Activated CD8-positive, alpha-beta memory T cell treated with anti-CD3 and anti-CD28 coated beads, Interleukin-2, amount 50 U/mL, for 1 hour (primary cell): Measurements from ENCODE around the gene NRG3.
"Not testable (repeated sequence)": the region's sequence is repeated elsewhere in the genome, so short reads cannot be mapped to it uniquely, and the experiment has no call there.

Experiments
- DNase-seq: peaks from one replicate; pipeline ENCODE4 v3.0.0-alpha.2; 2020; ENCODE audit errors: extremely low read depth

The NRG3 gene

DNA sequence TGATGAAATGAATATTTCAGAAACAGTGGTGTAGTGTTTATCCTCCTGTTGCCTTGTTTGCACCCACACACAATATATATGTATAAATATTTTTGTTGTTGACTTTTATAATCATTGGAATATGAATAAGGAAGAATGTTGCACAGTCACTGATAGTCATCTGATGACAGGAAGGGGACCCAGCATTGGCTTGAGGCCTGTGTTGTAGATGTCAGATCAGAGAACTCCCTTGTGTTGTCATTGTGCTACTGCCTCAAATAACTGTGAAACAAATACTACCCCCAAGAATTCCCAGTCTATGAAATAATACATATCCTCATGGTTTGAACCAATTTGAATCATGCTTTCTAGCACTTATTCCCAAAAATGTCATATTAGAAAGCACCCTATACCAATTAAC, 84.0 kb downstream of the NRG3 start:
- no peak for DNase-seq

GRCh38 chr10:81961451-81962184, 86.6 kb downstream of the NRG3 start:
- DNase-seq = no peak

DNA sequence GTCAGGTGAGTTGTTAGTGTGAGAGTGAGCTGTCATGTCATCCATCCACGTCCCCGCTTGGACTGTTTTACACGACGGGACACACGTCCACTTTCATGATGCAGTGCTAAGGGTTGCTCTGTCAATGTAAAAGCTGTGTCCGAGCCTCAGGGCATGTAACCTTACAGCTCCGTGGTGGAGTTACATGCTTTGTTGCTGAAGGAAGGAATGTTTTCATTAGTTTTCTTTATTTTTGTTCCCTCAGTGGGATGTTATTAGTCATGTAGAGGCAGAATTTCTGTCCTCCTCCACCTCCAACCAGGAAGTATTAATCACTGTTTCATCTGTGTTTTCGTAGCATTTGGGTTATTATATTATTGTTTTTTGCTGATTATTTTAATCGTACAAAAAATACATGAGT, 88.6 kb downstream of the NRG3 start:
- no peak for DNase-seq

GRCh38 chr10:81967716-81968115, 92.7 kb downstream of the NRG3 start:
- no peak for DNase-seq

DNA sequence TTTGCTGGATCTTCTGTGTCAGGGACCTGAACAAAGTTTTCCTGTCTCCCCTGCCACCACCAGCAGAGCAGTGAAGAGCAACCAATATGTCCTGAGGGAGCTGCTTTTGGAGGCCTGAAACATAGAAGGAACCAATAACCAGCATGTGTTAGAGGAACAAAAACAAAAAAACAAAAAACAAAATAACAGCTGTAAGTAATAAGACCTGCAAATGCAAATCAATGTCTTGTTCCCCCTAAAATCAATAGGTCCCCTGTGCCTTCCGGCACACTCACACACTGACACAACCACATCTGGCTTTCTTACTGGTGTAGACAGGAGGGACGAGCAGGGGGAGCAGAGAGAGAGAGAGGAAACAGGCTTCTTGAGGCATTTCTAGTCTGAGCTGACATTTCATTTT, 94.1 kb downstream of the NRG3 start:
- no peak for DNase-seq

DNA sequence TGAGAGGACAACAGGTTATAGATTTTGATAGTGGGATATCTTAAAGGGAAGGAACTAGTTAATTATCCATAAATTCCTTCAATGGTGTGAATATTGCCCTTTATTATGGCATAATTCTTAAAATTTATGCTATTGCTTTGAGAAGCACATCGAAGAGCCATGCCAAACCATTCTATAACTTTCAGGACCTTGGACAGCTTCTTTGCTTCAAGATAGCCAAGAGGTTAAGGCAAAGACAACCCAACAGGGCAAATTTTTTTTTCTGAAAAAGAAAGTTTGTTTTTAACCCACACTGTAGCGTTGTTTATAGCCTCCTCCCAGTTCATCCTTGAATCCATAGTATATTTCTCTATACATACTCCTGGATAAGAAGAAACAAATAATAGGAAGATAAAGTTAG, 103.2 kb downstream of the NRG3 start:
- no peak for DNase-seq

DNA sequence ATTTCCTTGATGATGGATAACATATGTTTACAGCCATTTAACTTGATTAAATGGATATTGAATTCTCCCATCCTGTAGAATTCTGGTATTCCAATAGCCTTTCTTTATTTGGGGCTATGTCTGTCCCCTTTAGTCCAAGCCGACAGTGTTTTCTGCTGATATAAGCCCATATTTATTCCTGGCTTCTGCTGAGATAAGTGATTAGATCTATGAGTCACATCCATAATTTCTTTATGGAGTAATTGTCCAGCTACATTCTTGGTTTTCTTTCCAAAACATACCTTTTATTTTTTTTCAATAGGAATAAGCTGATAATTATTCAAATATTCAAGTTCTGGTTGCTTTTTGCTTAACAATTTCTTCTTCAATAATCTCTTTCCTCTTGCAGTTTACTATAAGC, 106.7 kb downstream of the NRG3 start:
- no peak for DNase-seq

DNA sequence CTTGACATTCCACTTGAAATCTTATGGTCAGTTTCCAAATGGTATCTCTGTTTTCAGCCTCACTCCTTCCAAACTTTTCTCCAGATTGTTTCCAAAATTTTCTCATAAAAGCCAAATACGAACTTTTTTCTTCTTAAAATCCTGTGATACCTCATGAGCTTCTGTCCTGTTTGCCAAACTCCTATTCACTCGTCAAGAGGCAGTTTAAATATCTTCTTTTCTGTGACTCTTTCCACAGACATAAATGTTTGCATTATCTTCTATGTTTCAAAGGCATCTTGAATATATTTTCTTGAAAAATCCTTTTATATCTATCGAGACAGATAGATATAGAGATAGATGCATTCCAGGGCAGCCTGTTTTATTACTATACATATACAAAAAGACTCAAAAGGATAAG, 109.4 kb downstream of the NRG3 start:
- no peak for DNase-seq

DNA sequence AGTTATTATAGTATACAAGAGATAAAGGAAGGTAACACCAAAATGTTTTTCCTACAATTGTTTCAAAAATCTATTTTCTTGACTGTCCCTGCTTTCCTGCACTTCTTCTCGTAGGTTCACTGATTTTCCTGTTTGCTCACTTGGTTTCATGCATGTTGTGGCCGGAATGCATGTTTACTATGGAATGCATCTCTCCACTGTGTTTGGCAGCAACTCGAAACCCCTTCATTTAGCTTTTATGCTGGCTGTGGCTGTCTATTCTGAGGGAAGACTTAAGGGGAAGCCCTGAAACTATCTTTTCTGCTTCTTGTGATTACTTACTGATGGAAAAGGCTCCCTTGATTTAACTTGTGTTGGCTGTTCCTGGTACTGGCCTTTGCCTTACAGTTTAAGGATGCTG, 120.3 kb downstream of the NRG3 start:
- no peak for DNase-seq

DNA sequence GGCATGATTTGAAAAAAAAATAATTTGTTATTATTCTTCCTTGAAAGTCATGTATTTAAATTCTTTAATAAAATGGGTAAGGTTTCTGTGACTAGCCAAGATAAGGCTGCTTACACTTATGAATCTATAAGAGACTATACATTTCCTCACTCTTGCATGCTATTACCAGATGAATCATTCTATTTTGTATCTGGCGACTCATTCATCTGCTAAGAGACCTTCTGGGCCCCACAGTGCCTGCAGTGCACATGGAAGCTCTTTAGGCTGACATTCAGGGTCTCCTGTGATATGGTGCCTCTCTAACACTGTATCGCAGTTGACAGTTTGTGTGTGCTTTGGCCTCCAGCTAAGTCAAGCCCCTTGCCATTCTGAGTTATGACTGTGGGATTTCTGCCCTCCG, 121.9 kb downstream of the NRG3 start:
- DNase-seq = no peak

DNA sequence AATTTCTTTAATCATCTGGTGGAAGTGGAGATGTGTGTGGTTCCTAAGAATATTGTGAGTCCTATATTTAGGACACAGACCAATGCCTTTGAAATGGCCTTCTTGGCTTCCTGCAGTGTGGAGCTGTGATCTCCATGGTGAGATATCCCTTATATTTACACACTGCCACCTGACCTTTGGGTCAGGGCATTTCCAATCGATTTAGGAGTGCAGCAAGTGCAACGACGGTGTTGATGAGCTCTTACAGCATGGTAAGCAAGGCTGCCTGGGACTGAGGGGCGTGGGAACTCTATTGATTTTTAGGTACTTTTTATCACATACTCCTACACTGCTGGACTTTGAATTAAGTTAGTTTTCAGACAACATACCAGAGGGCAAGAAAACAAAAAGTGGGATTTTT, 146.0 kb downstream of the NRG3 start:
- DNase-seq = no peak

DNA sequence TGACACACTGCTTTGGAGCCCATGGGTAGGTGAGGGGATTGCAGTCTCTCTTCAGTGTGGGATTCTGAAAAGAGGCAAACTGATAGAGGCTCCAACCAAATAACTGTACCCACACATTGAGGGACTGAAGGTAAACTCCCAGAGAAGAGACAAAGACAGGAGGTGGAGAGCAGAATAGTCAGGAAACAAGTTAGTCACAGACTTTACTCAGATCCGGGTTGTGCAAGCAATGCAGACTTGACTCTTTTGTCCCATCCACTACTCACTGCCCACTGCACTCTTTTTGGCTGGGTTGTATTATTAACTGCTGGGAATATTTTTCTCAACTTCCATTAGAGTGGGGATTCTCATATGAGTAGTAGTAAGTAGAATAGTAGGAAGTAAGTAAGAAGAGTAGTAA, 152.7 kb downstream of the NRG3 start:
- no peak for DNase-seq

- DNase-seq = no peak
Measured at GRCh38 chr10:82037076-82037475, 162.1 kb downstream of the NRG3 start.

GRCh38 chr10:82038587-82038986, 163.6 kb downstream of the NRG3 start:
- DNase-seq = no peak

- DNase-seq = no peak
Measured at GRCh38 chr10:82040336-82040735, 165.3 kb downstream of the NRG3 start.

DNA sequence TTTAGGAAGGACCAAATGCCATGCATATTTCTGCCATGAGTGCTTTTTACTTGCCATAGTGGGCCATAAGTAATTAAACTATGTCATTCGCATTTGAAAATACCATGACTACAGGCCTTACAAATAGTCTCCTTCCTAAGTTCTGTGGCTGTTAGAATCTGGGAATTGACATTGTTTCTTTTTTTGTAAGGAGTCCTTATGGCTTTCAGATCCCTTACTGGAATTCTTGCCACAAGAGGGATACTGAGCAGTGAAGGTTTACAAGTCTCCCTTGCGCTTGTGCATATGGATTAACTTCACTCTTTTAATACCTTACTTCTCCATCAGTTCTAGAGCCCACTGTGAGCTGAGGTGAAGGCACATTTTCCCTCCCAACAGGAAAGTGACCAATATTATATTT, 166.0 kb downstream of the NRG3 start:
- no peak for DNase-seq

DNA sequence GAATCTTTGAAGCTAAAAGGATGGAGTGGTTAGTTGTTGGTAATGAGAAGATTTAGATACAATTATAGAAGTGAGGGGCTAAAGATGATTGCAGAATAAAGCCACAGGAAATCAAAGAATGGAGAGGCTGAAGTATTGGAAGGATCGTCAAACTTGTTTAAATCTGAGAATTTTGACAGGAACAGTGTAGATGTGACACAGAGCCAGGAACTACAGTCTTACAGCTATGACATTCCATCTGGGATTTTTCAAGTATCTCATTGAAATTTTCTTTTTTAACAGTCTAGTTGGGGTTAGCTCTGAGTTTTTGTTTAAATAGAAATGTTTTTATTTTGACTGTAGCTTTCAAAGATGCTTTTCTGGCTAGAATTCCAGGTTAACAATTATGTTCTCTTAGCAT, 181.4 kb downstream of the NRG3 start:
- DNase-seq = no peak

- not testable (repeated sequence) for DNase-seq
Measured at GRCh38 chr10:82067192-82067591, 192.2 kb downstream of the NRG3 start.

DNA sequence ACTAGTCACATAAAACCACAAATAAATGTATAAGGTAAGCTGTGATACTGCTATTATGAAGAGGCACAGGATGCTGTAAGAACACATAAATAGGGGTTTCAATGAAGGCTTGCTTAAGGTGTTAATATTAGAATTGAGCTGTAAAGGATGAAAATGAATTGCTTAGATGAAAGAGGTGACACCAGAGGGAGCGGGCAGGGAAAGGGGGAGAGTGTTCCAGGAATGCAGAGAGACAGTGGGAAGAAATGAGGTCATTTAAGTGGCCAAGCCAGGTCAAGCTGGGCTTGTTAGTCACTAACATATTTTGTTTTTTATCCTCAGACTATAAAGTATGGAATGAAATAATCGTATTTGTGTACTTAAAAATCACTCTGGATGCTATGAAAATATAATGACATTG, 193.5 kb downstream of the NRG3 start:
- no peak for DNase-seq

DNA sequence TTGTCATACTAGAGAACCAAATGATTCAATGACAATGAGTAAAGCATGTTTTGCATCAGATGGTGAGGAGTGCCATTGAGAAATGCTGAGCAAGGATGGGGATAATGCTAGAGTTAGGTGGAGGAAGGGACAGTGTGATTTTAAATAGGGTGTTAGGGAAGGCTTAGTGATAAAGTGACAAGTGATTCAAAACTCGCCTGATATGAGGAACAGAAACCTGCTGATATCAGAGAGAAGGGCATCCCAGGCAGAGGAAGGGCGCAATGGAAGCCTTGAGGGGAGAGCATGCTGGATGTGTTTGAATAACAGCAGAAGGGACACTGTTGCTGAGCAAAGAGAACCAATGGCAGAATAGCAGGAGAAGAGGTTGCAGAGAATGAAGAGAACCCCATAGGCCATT, 196.2 kb downstream of the NRG3 start:
- no peak for DNase-seq

GRCh38 chr10:82072124-82072523, 197.1 kb downstream of the NRG3 start:
- DNase-seq = no peak

GRCh38 chr10:82075605-82076004, 200.6 kb downstream of the NRG3 start:
- DNase-seq = no peak

DNA sequence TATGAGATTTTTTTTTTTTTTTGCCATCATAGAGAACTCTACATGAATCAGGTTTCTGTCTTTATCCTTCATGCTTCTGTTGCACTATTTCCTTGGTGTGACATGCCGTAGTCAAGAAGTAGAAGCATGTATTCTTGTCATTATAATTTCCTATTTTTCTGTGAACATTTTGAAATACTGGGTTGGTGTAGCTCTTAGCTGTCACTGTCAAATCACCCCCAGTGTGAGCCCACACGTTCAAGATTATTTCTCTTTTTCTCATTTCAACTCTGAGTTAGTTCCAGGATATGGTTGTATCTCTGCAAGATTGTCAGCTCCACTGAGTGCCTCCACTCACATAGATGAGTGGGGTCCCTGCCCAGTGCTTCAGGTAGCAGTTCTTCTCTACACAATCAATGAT, 209.5 kb downstream of the NRG3 start:
- no peak for DNase-seq

DNA sequence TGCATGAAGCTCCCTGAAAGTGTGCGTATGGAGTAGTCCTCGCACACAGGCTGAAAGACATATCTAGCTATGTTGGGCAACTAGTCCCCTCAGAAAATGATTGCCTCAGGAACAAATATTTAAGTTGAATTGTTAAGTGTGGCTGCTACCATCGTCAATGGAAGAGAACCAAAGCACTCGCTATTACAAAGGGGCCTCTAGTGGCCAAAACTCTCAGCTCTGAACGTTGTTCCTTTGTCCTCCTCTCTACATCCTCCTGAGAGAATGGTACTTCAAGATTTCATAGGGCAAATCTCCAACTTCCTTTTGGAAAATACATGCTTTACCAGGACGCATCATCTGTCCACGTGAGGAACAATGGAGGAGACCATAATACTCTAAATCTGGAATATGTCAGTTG, 209.9 kb downstream of the NRG3 start:
- DNase-seq = no peak
